Measurements from ENCODE around the gene MBD3L1. TPM values are rescaled to one million over a fixed set of nuclear protein-coding genes. Genes with fewer than 3 reads are reported as not detected.

The MBD3L1 gene
- total RNA-seq, 1 experiment from 2014 or later, result not detected

DNA sequence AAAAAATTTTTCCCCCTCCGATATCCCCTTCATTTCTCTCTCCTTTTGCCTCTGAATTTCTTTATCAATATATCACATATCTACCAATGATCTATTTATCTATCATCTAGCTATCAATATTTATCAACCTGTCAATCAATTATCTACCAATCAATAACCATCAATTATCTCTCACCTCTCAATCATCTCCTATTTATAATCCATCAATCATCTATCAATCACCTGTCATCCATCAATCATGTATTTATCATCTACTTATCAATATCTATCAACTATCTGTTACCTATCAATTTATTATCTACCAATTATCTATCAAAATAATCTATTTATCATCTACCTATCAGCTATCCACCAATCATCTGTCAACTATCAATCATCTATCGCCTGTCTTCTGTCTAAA lies 17.1 kb downstream of the MBD3L1 start:
- H3K27me3 ChIP-seq (ENCODE audit: control insufficient read depth, insufficient read depth, low read length), result no peaks in the 10 kb centered on the region
- ChIA-PET CTCF (no interaction called here), POLR2A (no interaction called here)
- H3K36me3 ChIP-seq (ENCODE audit: control insufficient read depth, insufficient read depth, low read length), result no peaks in the 10 kb centered on the region
- no TSS peak for BruUV-seq (replicated peaks)
- DNase-seq (ENCODE audit: low read depth, low spot score), result no peak
- H3K9me3 ChIP-seq (ENCODE audit: control insufficient read depth, insufficient read depth, low read depth, low read length), result no peaks in the 10 kb centered on the region
- no peaks in the 10 kb centered on the region for H3K4me1 ChIP-seq (ENCODE audit: control insufficient read depth, insufficient read depth, low read length)
- H3K4me3 ChIP-seq (ENCODE audit: low read depth in 2 of 2, low read length in 2 of 2), result no peak overlapping the region
- intact Hi-C loops (cut with micrococcal nuclease; ENCODE audit: unreplicated experiment), result no loop called here
- TF ChIP-seq, protein P1, sequence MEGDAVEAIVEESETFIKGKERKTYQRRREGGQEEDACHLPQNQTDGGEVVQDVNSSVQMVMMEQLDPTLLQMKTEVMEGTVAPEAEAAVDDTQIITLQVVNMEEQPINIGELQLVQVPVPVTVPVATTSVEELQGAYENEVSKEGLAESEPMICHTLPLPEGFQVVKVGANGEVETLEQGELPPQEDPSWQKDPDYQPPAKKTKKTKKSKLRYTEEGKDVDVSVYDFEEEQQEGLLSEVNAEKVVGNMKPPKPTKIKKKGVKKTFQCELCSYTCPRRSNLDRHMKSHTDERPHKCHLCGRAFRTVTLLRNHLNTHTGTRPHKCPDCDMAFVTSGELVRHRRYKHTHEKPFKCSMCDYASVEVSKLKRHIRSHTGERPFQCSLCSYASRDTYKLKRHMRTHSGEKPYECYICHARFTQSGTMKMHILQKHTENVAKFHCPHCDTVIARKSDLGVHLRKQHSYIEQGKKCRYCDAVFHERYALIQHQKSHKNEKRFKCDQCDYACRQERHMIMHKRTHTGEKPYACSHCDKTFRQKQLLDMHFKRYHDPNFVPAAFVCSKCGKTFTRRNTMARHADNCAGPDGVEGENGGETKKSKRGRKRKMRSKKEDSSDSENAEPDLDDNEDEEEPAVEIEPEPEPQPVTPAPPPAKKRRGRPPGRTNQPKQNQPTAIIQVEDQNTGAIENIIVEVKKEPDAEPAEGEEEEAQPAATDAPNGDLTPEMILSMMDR (IDR thresholded peaks at IDR 0.05), result no peak
- TF ChIP-seq SIN3A (IDR thresholded peaks at IDR 0.05; ENCODE audit: borderline replicate concordance, insufficient read depth, low read depth, low read length), result no peak
- no peak for TF ChIP-seq POLR2AphosphoS5 (IDR thresholded peaks at IDR 0.05; ENCODE audit: low read depth, low read length)
- TF ChIP-seq, protein P2, sequence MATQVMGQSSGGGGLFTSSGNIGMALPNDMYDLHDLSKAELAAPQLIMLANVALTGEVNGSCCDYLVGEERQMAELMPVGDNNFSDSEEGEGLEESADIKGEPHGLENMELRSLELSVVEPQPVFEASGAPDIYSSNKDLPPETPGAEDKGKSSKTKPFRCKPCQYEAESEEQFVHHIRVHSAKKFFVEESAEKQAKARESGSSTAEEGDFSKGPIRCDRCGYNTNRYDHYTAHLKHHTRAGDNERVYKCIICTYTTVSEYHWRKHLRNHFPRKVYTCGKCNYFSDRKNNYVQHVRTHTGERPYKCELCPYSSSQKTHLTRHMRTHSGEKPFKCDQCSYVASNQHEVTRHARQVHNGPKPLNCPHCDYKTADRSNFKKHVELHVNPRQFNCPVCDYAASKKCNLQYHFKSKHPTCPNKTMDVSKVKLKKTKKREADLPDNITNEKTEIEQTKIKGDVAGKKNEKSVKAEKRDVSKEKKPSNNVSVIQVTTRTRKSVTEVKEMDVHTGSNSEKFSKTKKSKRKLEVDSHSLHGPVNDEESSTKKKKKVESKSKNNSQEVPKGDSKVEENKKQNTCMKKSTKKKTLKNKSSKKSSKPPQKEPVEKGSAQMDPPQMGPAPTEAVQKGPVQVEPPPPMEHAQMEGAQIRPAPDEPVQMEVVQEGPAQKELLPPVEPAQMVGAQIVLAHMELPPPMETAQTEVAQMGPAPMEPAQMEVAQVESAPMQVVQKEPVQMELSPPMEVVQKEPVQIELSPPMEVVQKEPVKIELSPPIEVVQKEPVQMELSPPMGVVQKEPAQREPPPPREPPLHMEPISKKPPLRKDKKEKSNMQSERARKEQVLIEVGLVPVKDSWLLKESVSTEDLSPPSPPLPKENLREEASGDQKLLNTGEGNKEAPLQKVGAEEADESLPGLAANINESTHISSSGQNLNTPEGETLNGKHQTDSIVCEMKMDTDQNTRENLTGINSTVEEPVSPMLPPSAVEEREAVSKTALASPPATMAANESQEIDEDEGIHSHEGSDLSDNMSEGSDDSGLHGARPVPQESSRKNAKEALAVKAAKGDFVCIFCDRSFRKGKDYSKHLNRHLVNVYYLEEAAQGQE (IDR thresholded peaks at IDR 0.05; ENCODE audit: insufficient read depth in 1 of 2, low read depth in 2 of 2, low read length in 1 of 2), result no peak
- no peak for TF ChIP-seq TCF7L2 (IDR thresholded peaks at IDR 0.05; ENCODE audit: low read depth, low read length)
- ATAC-seq, result no peak
- in situ Hi-C loops (cut with HindIII; ENCODE audit: low pct_unique_long_range_greater_than_20kb, low sequenced_read_pairs), result no loop called here
- H3K27ac ChIP-seq (ENCODE audit: low read length), result no peak overlapping the region

DNA sequence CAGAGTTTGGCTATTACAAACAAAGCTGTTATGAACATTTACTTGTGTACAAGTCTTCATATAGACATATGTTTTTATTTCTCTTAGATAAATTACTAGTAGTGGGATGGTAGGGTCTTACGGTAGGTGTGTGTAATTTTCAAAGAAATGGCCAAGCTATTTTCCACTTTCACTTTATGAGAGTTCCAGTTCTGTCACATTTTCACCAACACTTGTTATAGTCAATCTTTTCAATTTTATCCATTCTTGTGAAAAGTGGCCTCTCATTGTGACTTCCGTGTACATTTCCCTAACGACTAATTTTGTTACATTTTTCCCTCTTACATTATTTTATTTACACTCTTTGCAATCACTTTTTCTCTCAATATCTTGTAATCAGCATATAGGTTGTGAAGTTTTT lies 18.3 kb downstream of the MBD3L1 start:
- ATAC-seq (no peak), DNase-seq (ENCODE audit: low read depth, low spot score) (no peak)
- H3K4me1 ChIP-seq (ENCODE audit: control insufficient read depth, insufficient read depth, low read length), result no peaks in the 10 kb centered on the region
- ChIA-PET POLR2A (no interaction called here), CTCF (no interaction called here)
- H3K4me3 ChIP-seq (ENCODE audit: low read depth in 2 of 2, low read length in 2 of 2), result no peak overlapping the region
- H3K36me3 ChIP-seq (ENCODE audit: control insufficient read depth, insufficient read depth, low read length), result no peaks in the 10 kb centered on the region
- no peaks in the 10 kb centered on the region for H3K9me3 ChIP-seq (ENCODE audit: control insufficient read depth, insufficient read depth, low read depth, low read length)
- intact Hi-C loops (cut with micrococcal nuclease; ENCODE audit: unreplicated experiment) (no loop called here), in situ Hi-C loops (cut with HindIII; ENCODE audit: low pct_unique_long_range_greater_than_20kb, low sequenced_read_pairs) (no loop called here)
- no TSS peak for BruUV-seq (replicated peaks)
- H3K27ac ChIP-seq (ENCODE audit: low read length), result no peak overlapping the region
- TF ChIP-seq, protein P2 (IDR thresholded peaks at IDR 0.05; ENCODE audit: insufficient read depth in 1 of 2, low read depth in 2 of 2, low read length in 1 of 2), result no peak
- TF ChIP-seq POLR2AphosphoS5 (IDR thresholded peaks at IDR 0.05; ENCODE audit: low read depth, low read length) (no peak), TCF7L2 (IDR thresholded peaks at IDR 0.05; ENCODE audit: low read depth, low read length) (no peak), SIN3A (IDR thresholded peaks at IDR 0.05; ENCODE audit: borderline replicate concordance, insufficient read depth, low read depth, low read length) (no peak)
- TF ChIP-seq, protein P1 (IDR thresholded peaks at IDR 0.05), result no peak
- H3K27me3 ChIP-seq (ENCODE audit: control insufficient read depth, insufficient read depth, low read length), result no peaks in the 10 kb centered on the region
